GM12878 (cell line): Measurements from ENCODE around the gene SP4. TPM values are rescaled to one million over a fixed set of nuclear protein-coding genes. Genes with fewer than 3 reads are reported as not detected.

Source experiments
- ATAC-seq: fragments of 200-7000 bp; cut with Tn5 transposase; 3 replicates; pipeline ENCODE4 v1.9.1; 2020; ENCODE audit warnings: mild to moderate bottlenecking, moderate library complexity
- BruUV-seq: library from RNA; stranded (reverse); fragments of 400-500 nt; replicated peaks from 2 replicates; lab custom pipeline; 2021; lab: Mats Ljungman, UMichigan
- CTCF ChIA-PET: fragments of 300-600 bp; sonication (Branson Sonifier 250); formaldehyde crosslinking; extraction: SDS; loops from one replicate; lab custom pipeline; 2021; ENCODE audit warnings: inconsistent platforms; lab: Yijun Ruan, JAX
- POLR2A ChIA-PET: fragments of 350-600 bp; formaldehyde crosslinking; extraction: SDS; loops from one replicate; lab custom pipeline; 2021; ENCODE audit warnings: inconsistent platforms; lab: Charles Lee
- RAD21 ChIA-PET: fragments of 300-600 bp; sonication (Branson Sonifier 250); formaldehyde crosslinking; loops from one replicate; lab custom pipeline; 2023; ENCODE audit warnings: antibody characterized with exemption; ENCODE audit not compliant: unreplicated experiment; lab: Charles Lee
- SMC1A ChIA-PET: fragments of 300-600 bp; sonication (Branson Sonifier 250); formaldehyde crosslinking; loops from one replicate; lab custom pipeline; 2023; ENCODE audit not compliant: unreplicated experiment, uncharacterized antibody; lab: Charles Lee
- DNase-seq: peaks from one replicate; pipeline ENCODE4 v3.0.0-alpha.2; 2011; ENCODE audit warnings: low read depth, low spot score
- FAIRE-seq: peaks from 3 replicates; lab custom pipeline; 2011; peaks lifted over from hg19 to GRCh38; lab: Jason Lieb, UNC
- H2AFZ ChIP-seq: 2 replicates; pipeline ENCODE4 v1.6.0; 2011; ENCODE audit warnings: low read depth, low read length, control low read depth; ENCODE audit not compliant: control insufficient read depth
- H3K27ac ChIP-seq: 2 replicates; pipeline ENCODE4 v1.5.1; 2011; ENCODE audit warnings: control low read depth; ENCODE audit not compliant: control insufficient read depth, insufficient read depth
- H3K27me3 ChIP-seq, 2 experiments: replicated peaks in 1 of 2; 2 replicates each; pipeline versions ENCODE4 v1.6.0 to v1.6.1; 2011; ENCODE audit warnings: low read length in 1 of 2; ENCODE audit not compliant: control insufficient read depth in 2 of 2, insufficient read depth in 2 of 2
- H3K36me3 ChIP-seq, 2 experiments: 2 replicates each; pipeline ENCODE4 v1.5.1; 2011; ENCODE audit warnings: low read length in 1 of 2; ENCODE audit not compliant: control insufficient read depth in 2 of 2, insufficient read depth in 2 of 2
- H3K4me1 ChIP-seq: 2 replicates; pipeline ENCODE4 v1.6.1; 2011; ENCODE audit warnings: mild to moderate bottlenecking, low read length, moderate library complexity, mixed read lengths; ENCODE audit not compliant: control insufficient read depth, insufficient read depth
- H3K4me2 ChIP-seq: 2 replicates; pipeline ENCODE4 v1.6.0; 2011; ENCODE audit warnings: control low read depth; ENCODE audit not compliant: control insufficient read depth, insufficient read depth
- H3K4me3 ChIP-seq: fragments of 200-600 bp; sonication (generic); 2 replicates; pipeline ENCODE4 v1.5.1; 2016
- H3K79me2 ChIP-seq: 2 replicates; pipeline ENCODE4 v1.6.0; 2011; ENCODE audit warnings: low read length; ENCODE audit not compliant: control insufficient read depth, insufficient read depth
- H3K9ac ChIP-seq: 2 replicates; pipeline ENCODE4 v1.8.0; 2011; ENCODE audit warnings: low read length, control low read depth, mixed read lengths; ENCODE audit not compliant: control insufficient read depth, insufficient read depth
- H3K9me3 ChIP-seq: replicated peaks from 3 replicates; pipeline ENCODE4 v1.5.1; 2011; ENCODE audit warnings: mild to moderate bottlenecking, low read length; ENCODE audit not compliant: control insufficient read depth, insufficient read depth
- H4K20me1 ChIP-seq: 2 replicates; pipeline ENCODE4 v1.6.0; 2011; ENCODE audit not compliant: control insufficient read depth, insufficient read depth
- BACH1 ChIP-seq: fragments of 450-650 bp; IDR thresholded peaks from 2 replicates; pipeline ENCODE4 v1.6.1; 2017; ENCODE audit warnings: mild to moderate bottlenecking, borderline replicate concordance
- CEBPB ChIP-seq, 2 experiments: fragments of 150-350 bp in 1 of 2; IDR thresholded peaks; 2 replicates each; pipeline ENCODE4 v1.6.1; 2012 to 2014; ENCODE audit warnings: low read depth in 2 of 2, low read length in 2 of 2, borderline replicate concordance in 1 of 2, inconsistent platforms in 1 of 2
- CREB1 ChIP-seq: IDR thresholded peaks from 2 replicates; pipeline ENCODE4 v1.6.1; 2012; ENCODE audit warnings: low read depth, mild to moderate bottlenecking, inconsistent platforms
- MEF2A ChIP-seq: IDR thresholded peaks from 2 replicates; pipeline ENCODE4 v1.6.1; 2011; ENCODE audit warnings: low read depth, mild to moderate bottlenecking, low read length, moderate library complexity; ENCODE audit not compliant: insufficient read depth
- MLLT1 ChIP-seq: fragments of 450-650 bp; IDR thresholded peaks from 2 replicates; pipeline ENCODE4 v1.6.1; 2016; ENCODE audit warnings: mild to moderate bottlenecking
- NFXL1 ChIP-seq: fragments of 450-650 bp; IDR thresholded peaks from 2 replicates; pipeline ENCODE4 v1.6.1; 2017; ENCODE audit warnings: antibody characterized with exemption, mild to moderate bottlenecking, borderline replicate concordance
- POLR2AphosphoS5 ChIP-seq: IDR thresholded peaks from 2 replicates; pipeline ENCODE4 v1.6.1; 2011; ENCODE audit warnings: mild to moderate bottlenecking, low read length, inconsistent platforms
- POU2F2 ChIP-seq: IDR thresholded peaks from 3 replicates; pipeline ENCODE4 v1.6.1; 2011; ENCODE audit warnings: low read depth, mild to moderate bottlenecking, low read length, borderline replicate concordance
- RELA ChIP-seq: fragments of 450-650 bp; IDR thresholded peaks from 2 replicates; pipeline ENCODE4 v1.8.0; 2014; ENCODE audit warnings: borderline replicate concordance; ENCODE audit not compliant: partially characterized antibody
- SIX5 ChIP-seq: IDR thresholded peaks from 2 replicates; pipeline ENCODE4 v1.6.1; 2011; ENCODE audit warnings: mild to moderate bottlenecking, low read depth, low read length, moderate library complexity; ENCODE audit not compliant: severe bottlenecking
- SP1 ChIP-seq: IDR thresholded peaks from one replicate; pipeline ENCODE4 v1.6.1; 2011; ENCODE audit warnings: low read depth, low read length
- YBX1 ChIP-seq: fragments of 450-650 bp; IDR thresholded peaks from 2 replicates; pipeline ENCODE4 v1.6.1; 2016; ENCODE audit warnings: antibody characterized with exemption
- ZBED1 ChIP-seq: IDR thresholded peaks from 2 replicates; pipeline ENCODE4 v1.6.1; 2016; ENCODE audit warnings: borderline replicate concordance
- ZBTB11 ChIP-seq: fragments of 450-650 bp; formaldehyde crosslinking; IDR thresholded peaks from 2 replicates; pipeline ENCODE4 v1.5.0; 2022; ENCODE audit warnings: mild to moderate bottlenecking, missing genetic modification characterization
- ZNF622 ChIP-seq: fragments of 450-650 bp; IDR thresholded peaks from 2 replicates; pipeline ENCODE4 v1.6.1; 2017; ENCODE audit warnings: mild to moderate bottlenecking, inconsistent platforms
- ZSCAN29 ChIP-seq: fragments of 450-650 bp; IDR thresholded peaks from 2 replicates; pipeline ENCODE4 v1.6.1; 2017; ENCODE audit warnings: mild to moderate bottlenecking, moderate library complexity
- WGBS: methylation state at CpG from one replicate; pipeline ENCODE4 v1.1.6; 2016; ENCODE audit warnings: low lambda C conversion rate; ENCODE audit not compliant: insufficient replicate concordance, insufficient coverage; ENCODE audit errors: missing lambda C conversion rate; 5-methylcytosine and 5-hydroxymethylcytosine counted together
- in situ Hi-C: fragments of 300-500 bp; cut with MboI; formaldehyde crosslinking; loops from 9 replicates; pipeline ENCODE4 v1.14.3; 2018; ENCODE audit warnings: mixed read lengths
- intact Hi-C: fragments of 100-400 bp; cut with micrococcal nuclease; formaldehyde crosslinking; loops from one replicate; pipeline ENCODE4 v1.14.2; 2022; ENCODE audit not compliant: unreplicated experiment
- polyA plus RNA-seq, 11 experiments: library from polyadenylated mRNA; depleted of rRNA in 4 of 11; unstranded in 6 of 11; stranded (reverse) in 5 of 11; fragments of >200 nt; fragmentation: Nextera tagmentation in 4 of 11; fragmentation: Illumina TruSeq in 1 of 11; extraction: Ambion mirVana in 4 of 11; extraction: Trizol in 1 of 11; gene quantifications; 1 replicate in 1 of 11; 2 replicates in 10 of 11; pipeline versions ENCODE4 v1.2.1 to v1.2.3, GENCODE V29; 2011 to 2016; ENCODE audit warnings: inconsistent platforms in 2 of 11, missing spikeins in 2 of 11, low read depth in 1 of 11
- total RNA-seq, 4 experiments: library from RNA; depleted of rRNA in 3 of 4; stranded (reverse); fragments of >200 nt in 3 of 4; fragmentation: Illumina TruSeq in 1 of 4; extraction: Trizol in 1 of 4; gene quantifications; 2 replicates each; pipeline versions ENCODE4 v1.2.1 to v1.2.3, GENCODE V29; 2013 to 2021

SP4 gene
- total and polyA plus RNA-seq, 10 of the 15 experiments (the other 5 are each of a cell fraction or from before 2014, with no cell fraction given) = 6.2 to 32.4 (median 16.1) TPM

- Histone ChIP-seq H3K9me3 (peaks cover 1% of the 10 kb centered on the region; the same call in 2 of the 3 replicates), H4K20me1 (no peaks in the 10 kb centered on the region), H3K4me1 (no peaks in the 10 kb centered on the region), H3K79me2 (no peaks in the 10 kb centered on the region), H3K9ac (no peak overlapping the region), H2AFZ (no peak overlapping the region), H3K4me3 (no peak overlapping the region), H3K36me3 (no peaks in the 10 kb centered on the region), H3K27ac (no peak overlapping the region), H3K27me3 (no peaks in the 10 kb centered on the region), H3K4me2 (no peak overlapping the region)
- DNase-seq (no peak), FAIRE-seq (no peak), ATAC-seq (no peak)
- intact Hi-C loops = no loop called here
- in situ Hi-C loops = no loop called here
- BruUV-seq = no TSS peak
- CTCF ChIA-PET = interaction anchor here (1.2 to 1.7 kb wide), 2 partner anchors 83 to 270 kb away, joined by 3 read pairs; no protein-coding TSS in a partner anchor
- RAD21 ChIA-PET = no interaction called here
- POLR2A ChIA-PET = interaction anchor here (0.6 kb wide), 1 partner anchor 739 kb away, joined by 4 read pairs; no protein-coding TSS in a partner anchor
- WGBS = 63% methylated on average over 1 of the region's 1 CpG
- no peak for TF ChIP-seq ZSCAN29
- no peak for TF ChIP-seq ZBED1
- no peak for TF ChIP-seq POU2F2
- no peak for TF ChIP-seq CEBPB (IDR thresholded peaks at IDR 0.05; ENCODE audit: borderline replicate concordance in 1 of 2, low read depth in 2 of 2, low read length in 2 of 2)
- no peak for TF ChIP-seq NFXL1
- TF ChIP-seq YBX1 = no peak
- no peak for TF ChIP-seq BACH1
- no peak for TF ChIP-seq SP1
- TF ChIP-seq SIX5 = no peak
- TF ChIP-seq MEF2A = no peak
- no peak for TF ChIP-seq ZNF622
- no peak for TF ChIP-seq ZBTB11 (CRISPR knock-in tag)
- TF ChIP-seq MLLT1 = no peak
- no peak for TF ChIP-seq CREB1
- TF ChIP-seq POLR2AphosphoS5 = no peak
- TF ChIP-seq RELA = no peak
- SMC1A ChIA-PET = interaction anchor here (0.6 to 1.1 kb wide), 2 partner anchors 226 to 268 kb away, joined by 3 to 8 read pairs; no protein-coding TSS in a partner anchor
Observed at GRCh38 chr7:21524680-21525079, 96.8 kb downstream of the SP4 start.
